ENCODE measurements around the gene TTC24.

TTC24 gene

DNA sequence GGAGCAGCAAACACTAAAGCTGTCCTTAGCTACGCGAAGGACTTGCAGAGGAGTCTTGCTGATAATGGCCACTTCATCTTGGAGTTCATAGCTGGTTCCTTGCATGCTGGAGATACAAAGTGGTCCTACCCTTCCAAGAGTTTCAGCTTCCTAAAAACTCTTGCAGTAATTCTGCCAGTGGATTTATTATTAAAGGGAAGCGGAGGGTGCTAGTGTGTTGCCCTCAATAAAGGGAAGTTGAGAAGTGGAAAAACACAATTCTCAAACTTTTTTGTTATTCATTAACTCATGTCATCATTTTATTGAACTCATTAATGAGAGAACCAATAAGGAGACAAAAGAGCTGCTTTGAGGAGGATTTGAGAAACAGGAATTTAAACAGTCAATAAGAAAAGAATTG, 33.1 kb downstream of the TTC24 start:
- in situ Hi-C loops (cut with HindIII; ENCODE audit: low sequenced_read_pairs): no loop called here
- DNase-seq (ENCODE audit: low read depth): no peak
- no peak overlapping the region for H3K4me3 ChIP-seq (ENCODE audit: low read depth, low read length)
- TF ChIP-seq, protein P1, sequence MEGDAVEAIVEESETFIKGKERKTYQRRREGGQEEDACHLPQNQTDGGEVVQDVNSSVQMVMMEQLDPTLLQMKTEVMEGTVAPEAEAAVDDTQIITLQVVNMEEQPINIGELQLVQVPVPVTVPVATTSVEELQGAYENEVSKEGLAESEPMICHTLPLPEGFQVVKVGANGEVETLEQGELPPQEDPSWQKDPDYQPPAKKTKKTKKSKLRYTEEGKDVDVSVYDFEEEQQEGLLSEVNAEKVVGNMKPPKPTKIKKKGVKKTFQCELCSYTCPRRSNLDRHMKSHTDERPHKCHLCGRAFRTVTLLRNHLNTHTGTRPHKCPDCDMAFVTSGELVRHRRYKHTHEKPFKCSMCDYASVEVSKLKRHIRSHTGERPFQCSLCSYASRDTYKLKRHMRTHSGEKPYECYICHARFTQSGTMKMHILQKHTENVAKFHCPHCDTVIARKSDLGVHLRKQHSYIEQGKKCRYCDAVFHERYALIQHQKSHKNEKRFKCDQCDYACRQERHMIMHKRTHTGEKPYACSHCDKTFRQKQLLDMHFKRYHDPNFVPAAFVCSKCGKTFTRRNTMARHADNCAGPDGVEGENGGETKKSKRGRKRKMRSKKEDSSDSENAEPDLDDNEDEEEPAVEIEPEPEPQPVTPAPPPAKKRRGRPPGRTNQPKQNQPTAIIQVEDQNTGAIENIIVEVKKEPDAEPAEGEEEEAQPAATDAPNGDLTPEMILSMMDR (IDR thresholded peaks at IDR 0.05; ENCODE audit: low read depth, low read length, missing control alignments): no peak

DNA sequence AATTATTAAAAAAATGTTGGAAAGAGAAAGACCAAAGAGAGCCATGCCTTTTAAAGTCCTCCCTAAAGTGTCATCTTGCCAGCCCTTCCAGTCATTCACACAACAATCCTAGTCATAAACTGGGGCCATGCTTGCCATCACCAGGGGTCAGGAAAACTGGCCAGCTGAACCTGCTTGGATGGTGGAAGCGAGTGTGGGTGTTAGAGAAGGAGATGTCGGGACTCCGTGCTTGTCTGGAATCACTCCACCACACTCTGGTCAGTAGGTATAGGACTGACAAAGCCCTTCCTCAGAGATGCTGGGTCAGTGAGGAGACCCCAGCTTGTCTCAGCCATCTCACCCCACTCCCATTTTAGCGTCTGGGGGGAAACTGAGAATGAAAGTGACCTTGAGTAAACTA, 36.4 kb downstream of the TTC24 start:
- in situ Hi-C loops (cut with HindIII; ENCODE audit: low sequenced_read_pairs): no loop called here
- TF ChIP-seq, protein P1 (IDR thresholded peaks at IDR 0.05; ENCODE audit: low read depth, low read length, missing control alignments): no peak
- DNase-seq (ENCODE audit: low read depth): no peak
- no peak overlapping the region for H3K4me3 ChIP-seq (ENCODE audit: low read depth, low read length)

- no peak for DNase-seq (ENCODE audit: low read depth)
- in situ Hi-C loops (cut with HindIII; ENCODE audit: low sequenced_read_pairs): no loop called here
- TF ChIP-seq, protein P1 (IDR thresholded peaks at IDR 0.05; ENCODE audit: low read depth, low read length, missing control alignments): peak; percentile 9
Observed at GRCh38 chr1:156616463-156616862, 36.9 kb downstream of the TTC24 start.

GRCh38 chr1:156618853-156619581, 39.5 kb downstream of the TTC24 start, which contains the start of gene HAPLN2:
HAPLN2 (plus strand) TSS chr1:156619415; CDS start chr1:156623491, 4,076 bp downstream.
- TF ChIP-seq, protein P1 (IDR thresholded peaks at IDR 0.05; ENCODE audit: low read depth, low read length, missing control alignments): peak; percentile 52
- H3K4me3 ChIP-seq (ENCODE audit: low read depth, low read length): no peak within 1 kb of the TSS
- in situ Hi-C loops (cut with HindIII; ENCODE audit: low sequenced_read_pairs): no loop called here
- no peak for DNase-seq (ENCODE audit: low read depth)

More at GRCh38 chr1:156616463-156616862, 36.9 kb downstream of the TTC24 start:
- no peak overlapping the region for H3K4me3 ChIP-seq (ENCODE audit: low read depth, low read length)

- DNase-seq (ENCODE audit: low read depth): no peak
- in situ Hi-C loops (cut with HindIII; ENCODE audit: low sequenced_read_pairs): no loop called here
- TF ChIP-seq, protein P1 (IDR thresholded peaks at IDR 0.05; ENCODE audit: low read depth, low read length, missing control alignments): no peak
- no peak overlapping the region for H3K4me3 ChIP-seq (ENCODE audit: low read depth, low read length)
Observed at GRCh38 chr1:156619582-156619955, 40.0 kb downstream of the TTC24 start.

GRCh38 chr1:156622581-156623297, 43.2 kb downstream of the TTC24 start:
- TF ChIP-seq, protein P1 (IDR thresholded peaks at IDR 0.05; ENCODE audit: low read depth, low read length, missing control alignments): no peak
- in situ Hi-C loops (cut with HindIII; ENCODE audit: low sequenced_read_pairs): no loop called here
- DNase-seq (ENCODE audit: low read depth): no peak
- no peak overlapping the region for H3K4me3 ChIP-seq (ENCODE audit: low read depth, low read length)
